HEK293T (cell line): Measurements from ENCODE around the gene DOCK10.

Experiments
- BHLHE40 ChIP-seq: fragments of 450-650 bp; IDR thresholded peaks from 2 replicates; pipeline ENCODE4 v1.6.1; 2016; ENCODE audit warnings: mild to moderate bottlenecking, moderate library complexity, borderline replicate concordance
- CTBP1 ChIP-seq: fragments of 450-650 bp; IDR thresholded peaks from 2 replicates; pipeline ENCODE4 v1.6.1; 2016; ENCODE audit warnings: borderline replicate concordance
- FOXA1 ChIP-seq: fragments of 450-650 bp; IDR thresholded peaks from 2 replicates; pipeline ENCODE4 v1.6.1; 2016; ENCODE audit warnings: mild to moderate bottlenecking
- FOXK2 ChIP-seq: fragments of 450-650 bp; IDR thresholded peaks from 2 replicates; pipeline ENCODE4 v1.6.1; 2016; ENCODE audit warnings: mild to moderate bottlenecking
- FOXM1 ChIP-seq: fragments of 450-650 bp; IDR thresholded peaks from 2 replicates; pipeline ENCODE4 v1.6.1; 2017; ENCODE audit warnings: mild to moderate bottlenecking, borderline replicate concordance
- HDGF ChIP-seq: fragments of 450-650 bp; IDR thresholded peaks from 2 replicates; pipeline ENCODE4 v1.6.1; 2017; ENCODE audit warnings: antibody characterized with exemption, borderline replicate concordance
- L3MBTL2 ChIP-seq: fragments of 450-650 bp; conservative IDR thresholded peaks from 2 replicates; pipeline ENCODE4 v1.6.1; 2016; ENCODE audit warnings: mild to moderate bottlenecking
- LEF1 ChIP-seq: fragments of 450-650 bp; IDR thresholded peaks from 2 replicates; pipeline ENCODE4 v1.6.1; 2017; ENCODE audit warnings: mild to moderate bottlenecking, borderline replicate concordance
- NFRKB ChIP-seq: fragments of 450-650 bp; IDR thresholded peaks from 2 replicates; pipeline ENCODE4 v1.6.1; 2016; ENCODE audit warnings: mild to moderate bottlenecking, moderate library complexity
- PKNOX1 ChIP-seq: fragments of 450-650 bp; IDR thresholded peaks from 2 replicates; pipeline ENCODE4 v1.6.1; 2016
- SP1 ChIP-seq: fragments of 450-650 bp; IDR thresholded peaks from 2 replicates; pipeline ENCODE4 v1.6.1; 2017

DNA sequence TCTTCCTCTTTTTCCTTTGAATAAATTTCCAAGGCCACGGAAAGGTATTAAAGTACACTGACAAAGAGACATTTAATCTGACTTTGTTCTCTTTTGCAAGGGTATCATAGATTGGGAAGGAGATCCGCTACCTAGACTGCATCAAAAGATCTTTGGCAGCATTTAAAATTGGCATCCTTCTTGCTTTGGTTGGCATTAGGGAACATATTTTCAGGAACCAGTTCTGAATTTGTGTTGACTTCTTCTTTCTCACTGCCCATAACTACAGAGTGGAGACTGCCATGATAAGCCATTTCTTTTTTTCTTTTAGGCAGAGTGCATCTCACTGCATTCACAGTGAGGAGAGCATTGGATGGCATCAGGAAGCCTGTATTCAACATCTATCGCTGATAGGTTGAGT is 83.4 kb downstream of the DOCK10 start:
- TF ChIP-seq FOXK2 (no peak), LEF1 (no peak), FOXA1 (no peak), PKNOX1 (no peak), NFRKB (no peak), BHLHE40 (no peak), FOXM1 (no peak), SP1 (no peak), L3MBTL2 (no peak), CTBP1 (no peak), HDGF (no peak)
